Thyroid gland (tissue), 4 donors: ENCODE data around the gene CRIM1. TPM values are rescaled to one million over a fixed set of nuclear protein-coding genes. Genes with fewer than 3 reads are reported as not detected.

Experiments
- DNase-seq, 2 donors: peaks; one replicate each; pipeline ENCODE4 v3.0.0-alpha.2; 2019
- H3K27ac ChIP-seq, 3 donors: fragments of 200-600 bp; sonication (generic); 1 replicate in 2 of 3; 2 replicates in 1 of 3; pipeline ENCODE4 v1.5.1; 2016 to 2019; ENCODE audit warnings: mild to moderate bottlenecking in 1 of 3, moderate library complexity in 1 of 3
- H3K27me3 ChIP-seq: fragments of 200-600 bp; sonication (generic); one replicate; pipeline ENCODE4 v1.5.1; 2019
- H3K36me3 ChIP-seq, 2 donors: fragments of 200-600 bp; sonication (generic); one replicate each; pipeline ENCODE4 v1.5.1; 2016 to 2019
- H3K4me1 ChIP-seq, 2 donors: fragments of 200-600 bp; sonication (generic); one replicate each; pipeline ENCODE4 v1.5.1; 2017 to 2019
- H3K4me3 ChIP-seq, 3 donors: fragments of 200-600 bp; sonication (generic); replicated peaks in 1 of 3; 1 replicate in 2 of 3; 2 replicates in 1 of 3; pipeline ENCODE4 v1.5.1; 2016; ENCODE audit warnings: mild to moderate bottlenecking in 1 of 3
- H3K9me3 ChIP-seq: fragments of 200-600 bp; sonication (generic); one replicate; pipeline ENCODE4 v1.5.1; 2017
- CTCF ChIP-seq, 6 experiments: fragments of 200-600 bp in 3 of 6; fragments of 450-650 bp in 3 of 6; sonication (generic) in 3 of 6; IDR thresholded peaks; one replicate each; pipeline ENCODE4 v1.5.1; 2016 to 2019; ENCODE audit warnings: antibody characterized with exemption in 6 of 6, mild to moderate bottlenecking in 2 of 6, inconsistent platforms in 1 of 6, moderate library complexity in 1 of 6
- POLR2A ChIP-seq, 2 donors: fragments of 450-650 bp; IDR thresholded peaks; one replicate each; pipeline ENCODE4 v1.6.1; 2017; ENCODE audit warnings: antibody characterized with exemption in 2 of 2, mild to moderate bottlenecking in 2 of 2, moderate library complexity in 1 of 2
- WGBS, 2 donors: methylation state at CpG; one replicate each; pipeline ENCODE4 v1.1.5; 2017; 5-methylcytosine and 5-hydroxymethylcytosine counted together
- intact Hi-C: fragments of 100-400 bp; cut with DNase I; formaldehyde crosslinking; loops from one replicate; pipeline ENCODE4 v1.15.1; 2023
- total RNA-seq, 4 donors: library from RNA; depleted of rRNA; stranded (reverse); fragments of >200 nt; gene quantifications; one replicate each; pipeline ENCODE4 v1.2.3, GENCODE V29; 2016

The CRIM1 gene
- total RNA-seq, 4 donors from 2014 or later, result 49.5 to 104 (median 71.5) TPM

GRCh38 chr2:36459725-36460137 lies 104.2 kb downstream of the CRIM1 start:
- peak; percentile 70 to 74 for DNase-seq
- intact Hi-C loops, result loop anchor here (5.0 kb wide), 1 partner anchor 92 kb away; no protein-coding TSS in a partner anchor
- H3K4me3 ChIP-seq, result no peak overlapping the region
- no peaks in the 10 kb centered on the region for H3K27me3 ChIP-seq
- peak overlapping the region; percentile 46 to 73 (median 54) for H3K27ac ChIP-seq
- H3K36me3 ChIP-seq, result no peaks in the 10 kb centered on the region
- H3K4me1 ChIP-seq, result peaks cover 50 to 67% of the 10 kb centered on the region in 2 donors
- H3K9me3 ChIP-seq, result no peaks in the 10 kb centered on the region
- WGBS, 2 donors, result 15 to 32% methylated on average over 2 of the region's 2 CpGs
- no peak for TF ChIP-seq POLR2A (IDR thresholded peaks at IDR 0.05)
- TF ChIP-seq CTCF (IDR thresholded peaks at IDR 0.05), result peak in 5 of 6 experiments; percentile 19 to 67 (median 65)

- intact Hi-C loops, result loop anchor here (5.0 kb wide), 1 partner anchor 94 kb away; no protein-coding TSS in a partner anchor
- Histone ChIP-seq H3K4me3 (no peak overlapping the region), H3K9me3 (no peaks in the 10 kb centered on the region), H3K27me3 (no peaks in the 10 kb centered on the region), H3K36me3 (no peaks in the 10 kb centered on the region), H3K4me1 (peaks cover 46 to 62% of the 10 kb centered on the region in 2 donors), H3K27ac (peak overlapping the region in 2 of 3 donors; percentile 54 to 73)
- no peak for TF ChIP-seq CTCF (IDR thresholded peaks at IDR 0.05)
- TF ChIP-seq POLR2A (IDR thresholded peaks at IDR 0.05), result no peak
- DNase-seq, result no peak
- 62 to 70% methylated on average over 4 of the region's 4 CpGs for WGBS, 2 donors
Measured at GRCh38 chr2:36461039-36461681, 105.6 kb downstream of the CRIM1 start.

DNA sequence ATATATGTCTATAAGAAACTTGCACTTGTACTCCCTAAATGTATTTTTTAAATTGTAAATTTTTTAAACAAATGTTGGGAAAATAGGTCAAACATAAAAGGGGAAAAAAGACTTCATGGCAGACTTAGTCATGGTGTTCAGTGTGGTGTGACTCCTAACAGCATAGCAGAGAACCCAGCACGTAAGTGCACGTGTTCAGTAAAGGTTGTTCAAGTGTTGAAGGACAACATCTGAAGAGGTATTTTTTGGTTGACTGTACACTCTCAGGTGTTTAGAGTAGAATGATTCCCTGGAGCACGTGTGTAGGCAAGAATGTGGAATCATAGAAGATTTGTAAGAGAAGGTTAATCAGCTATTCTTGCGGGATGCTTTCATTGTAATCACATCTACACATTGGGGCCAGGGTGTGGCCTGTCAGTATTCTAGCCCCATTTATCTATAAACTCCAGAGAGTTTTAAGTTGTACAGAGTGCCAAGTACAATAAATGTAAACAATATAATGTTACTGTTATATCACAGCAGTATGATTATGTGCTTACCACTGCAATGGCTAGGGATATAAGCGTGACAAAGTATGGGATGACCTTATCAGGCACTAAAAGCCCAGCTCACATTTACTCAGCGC lies 106.8 kb downstream of the CRIM1 start:
- no peaks in the 10 kb centered on the region for H3K36me3 ChIP-seq
- no peak overlapping the region for H3K4me3 ChIP-seq
- intact Hi-C loops, result loop anchor here (5.0 kb wide), 1 partner anchor 95 kb away; no protein-coding TSS in a partner anchor
- H3K27me3 ChIP-seq, result no peaks in the 10 kb centered on the region
- peaks cover 38 to 50% of the 10 kb centered on the region in 2 donors for H3K4me1 ChIP-seq
- peak overlapping the region in 1 of 3 donors; percentile 73 for H3K27ac ChIP-seq
- DNase-seq, result peak; percentile 16 to 27
- WGBS, 2 donors, result 65 to 66% methylated on average over 6 of the region's 6 CpGs
- no peak for TF ChIP-seq POLR2A (IDR thresholded peaks at IDR 0.05)
- no peak for TF ChIP-seq CTCF (IDR thresholded peaks at IDR 0.05)
- H3K9me3 ChIP-seq, result no peaks in the 10 kb centered on the region

- DNase-seq, result no peak
- 82 to 87% methylated on average over 7 of the region's 7 CpGs for WGBS, 2 donors
- intact Hi-C loops, result loop anchor here (5.0 kb wide), 1 partner anchor 96 kb away; no protein-coding TSS in a partner anchor
- Histone ChIP-seq H3K27me3 (no peaks in the 10 kb centered on the region), H3K36me3 (no peaks in the 10 kb centered on the region), H3K4me3 (no peak overlapping the region), H3K9me3 (no peaks in the 10 kb centered on the region), H3K27ac (no peak overlapping the region), H3K4me1 (peaks cover 32 to 45% of the 10 kb centered on the region in 2 donors)
- TF ChIP-seq CTCF (IDR thresholded peaks at IDR 0.05), result no peak
- no peak for TF ChIP-seq POLR2A (IDR thresholded peaks at IDR 0.05)
Measured at GRCh38 chr2:36463365-36463764, 107.8 kb downstream of the CRIM1 start.
